SU-DHL-6 (cell line): ENCODE measurements around the gene TLE1.

Experiments used
- H2AFZ ChIP-seq: fragments of 200-600 bp; sonication (generic); 2 replicates; pipeline ENCODE4 v1.6.1; 2014; ENCODE audit warnings: low read depth, mild to moderate bottlenecking, moderate library complexity, mixed read lengths, antibody characterized with exemption, low read length; ENCODE audit not compliant: severe bottlenecking
- H3F3A ChIP-seq: fragments of 200-600 bp; shearing (Covaris generic); 2 replicates; pipeline ENCODE4 v1.6.0; 2016; ENCODE audit warnings: antibody characterized with exemption, mild to moderate bottlenecking; ENCODE audit not compliant: insufficient read depth
- H3K27ac ChIP-seq: fragments of 200-600 bp; sonication (generic); 2 replicates; pipeline ENCODE4 v1.5.1; 2016; ENCODE audit warnings: low read depth, mild to moderate bottlenecking, low read length, moderate library complexity, mixed read lengths
- H3K27me3 ChIP-seq: fragments of 200-600 bp; sonication (generic), shearing (Covaris generic); 2 replicates; pipeline ENCODE4 v1.6.0; 2014; ENCODE audit warnings: mild to moderate bottlenecking, low read length
- H3K36me3 ChIP-seq: fragments of 200-600 bp; sonication (generic); 2 replicates; pipeline ENCODE4 v1.6.1; 2014; ENCODE audit warnings: mild to moderate bottlenecking, low read length, mixed read lengths
- H3K4me2 ChIP-seq: fragments of 300-600, 200-600 bp; shearing (Covaris generic), sonication (generic); 2 replicates; pipeline ENCODE4 v1.6.0; 2014; ENCODE audit warnings: low read length, low read depth, mild to moderate bottlenecking; ENCODE audit not compliant: poor library complexity, severe bottlenecking
- H3K4me3 ChIP-seq: fragments of 200-600 bp; sonication (generic); 2 replicates; pipeline ENCODE4 v1.5.1; 2014; ENCODE audit warnings: antibody characterized with exemption, low read length, mild to moderate bottlenecking, mixed read lengths; ENCODE audit not compliant: insufficient read depth, poor library complexity, severe bottlenecking
- H3K79me2 ChIP-seq: fragments of 200-600 bp; sonication (generic); 2 replicates; pipeline ENCODE4 v1.6.1; 2014; ENCODE audit warnings: mild to moderate bottlenecking, low read length, moderate library complexity; ENCODE audit not compliant: insufficient read depth
- H3K9ac ChIP-seq: fragments of 200-600 bp; sonication (generic); 2 replicates; pipeline ENCODE4 v1.7.0; 2014; ENCODE audit warnings: mild to moderate bottlenecking, low read length
- H3K9me2 ChIP-seq: fragments of 200-600 bp; sonication (generic); replicated peaks from 2 replicates; pipeline ENCODE4 v1.6.1; 2014; ENCODE audit warnings: low read length; ENCODE audit not compliant: insufficient read depth
- H3K9me3 ChIP-seq: fragments of 200-600 bp; sonication (generic); 2 replicates; pipeline ENCODE4 v1.6.1; 2014; ENCODE audit warnings: low read length, mixed read lengths; ENCODE audit not compliant: insufficient read depth
- H4K20me1 ChIP-seq: fragments of 200-600 bp; sonication (generic); 2 replicates; pipeline ENCODE4 v1.6.1; 2014; ENCODE audit warnings: low read depth, mild to moderate bottlenecking, antibody characterized with exemption, low read length, moderate library complexity, mixed read lengths
- EZH2phosphoT487 ChIP-seq: fragments of 200-600 bp; sonication (generic), shearing (Covaris generic); conservative IDR thresholded peaks from 2 replicates; pipeline ENCODE4 v1.6.1; 2018; ENCODE audit warnings: mild to moderate bottlenecking, antibody characterized with exemption, low read length, moderate library complexity, mixed read lengths
- TF ChIP-seq, protein P1 (sequence below): fragments of 200-600 bp; sonication (generic); IDR thresholded peaks from one replicate; pipeline ENCODE4 v1.5.1; 2017; ENCODE audit warnings: antibody characterized with exemption, mild to moderate bottlenecking, low read length, moderate library complexity; ENCODE audit not compliant: insufficient read depth, poor library complexity, severe bottlenecking

TLE1 gene

DNA sequence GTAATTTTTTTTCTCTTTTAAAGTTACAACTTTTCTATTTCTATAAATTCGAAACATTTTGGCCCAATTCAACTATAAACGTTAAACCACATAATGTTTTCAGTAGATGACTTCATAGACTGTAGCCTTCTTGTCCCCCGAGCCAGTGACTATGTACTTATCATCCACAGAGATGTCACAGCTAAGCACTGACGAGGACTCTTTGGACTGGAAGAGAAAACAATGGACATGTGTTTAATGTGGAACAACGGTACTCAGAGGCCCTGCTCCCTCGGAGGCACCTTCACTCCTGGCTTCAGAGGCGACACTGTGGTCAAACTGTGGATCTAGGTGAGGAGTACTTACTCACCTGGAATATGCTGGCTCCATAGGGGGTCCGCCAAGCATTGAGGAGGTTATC, 105.2 kb downstream of the TLE1 start:
- Histone ChIP-seq H3K36me3 (no peaks in the 10 kb centered on the region), H3F3A (no peaks in the 10 kb centered on the region), H2AFZ (no peak overlapping the region), H3K27me3 (no peaks in the 10 kb centered on the region), H3K4me3 (no peak overlapping the region), H3K79me2 (no peaks in the 10 kb centered on the region), H4K20me1 (no peaks in the 10 kb centered on the region), H3K27ac (no peak overlapping the region), H3K4me2 (no peak overlapping the region), H3K9ac (no peak overlapping the region), H3K9me3 (no peaks in the 10 kb centered on the region), H3K9me2 (no peaks in the 10 kb centered on the region)
- TF ChIP-seq EZH2phosphoT487 = no peak
- TF ChIP-seq, protein P1, sequence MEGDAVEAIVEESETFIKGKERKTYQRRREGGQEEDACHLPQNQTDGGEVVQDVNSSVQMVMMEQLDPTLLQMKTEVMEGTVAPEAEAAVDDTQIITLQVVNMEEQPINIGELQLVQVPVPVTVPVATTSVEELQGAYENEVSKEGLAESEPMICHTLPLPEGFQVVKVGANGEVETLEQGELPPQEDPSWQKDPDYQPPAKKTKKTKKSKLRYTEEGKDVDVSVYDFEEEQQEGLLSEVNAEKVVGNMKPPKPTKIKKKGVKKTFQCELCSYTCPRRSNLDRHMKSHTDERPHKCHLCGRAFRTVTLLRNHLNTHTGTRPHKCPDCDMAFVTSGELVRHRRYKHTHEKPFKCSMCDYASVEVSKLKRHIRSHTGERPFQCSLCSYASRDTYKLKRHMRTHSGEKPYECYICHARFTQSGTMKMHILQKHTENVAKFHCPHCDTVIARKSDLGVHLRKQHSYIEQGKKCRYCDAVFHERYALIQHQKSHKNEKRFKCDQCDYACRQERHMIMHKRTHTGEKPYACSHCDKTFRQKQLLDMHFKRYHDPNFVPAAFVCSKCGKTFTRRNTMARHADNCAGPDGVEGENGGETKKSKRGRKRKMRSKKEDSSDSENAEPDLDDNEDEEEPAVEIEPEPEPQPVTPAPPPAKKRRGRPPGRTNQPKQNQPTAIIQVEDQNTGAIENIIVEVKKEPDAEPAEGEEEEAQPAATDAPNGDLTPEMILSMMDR = no peak

DNA sequence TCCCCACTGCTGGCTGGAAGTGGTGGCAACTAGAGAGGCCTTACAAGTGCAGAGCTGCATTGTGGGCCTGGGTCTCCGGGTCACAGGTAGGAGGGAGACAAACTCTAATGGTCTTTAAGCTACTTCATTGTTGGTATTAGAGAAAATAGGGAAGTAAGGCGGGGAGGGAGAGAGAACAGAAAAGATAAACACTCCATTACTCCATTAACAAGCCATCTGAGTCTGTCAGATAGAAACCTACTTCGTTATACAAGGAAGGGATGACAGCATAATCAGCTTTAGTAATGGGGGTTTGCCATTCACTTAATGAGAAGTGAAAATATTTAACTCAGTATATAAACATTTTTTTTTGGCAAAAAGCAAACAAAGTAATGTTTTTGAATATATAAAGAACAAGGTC, 107.4 kb downstream of the TLE1 start:
- H3K79me2 ChIP-seq = no peaks in the 10 kb centered on the region
- H3F3A ChIP-seq = no peaks in the 10 kb centered on the region
- no peak overlapping the region for H3K9ac ChIP-seq
- no peak overlapping the region for H2AFZ ChIP-seq
- no peaks in the 10 kb centered on the region for H4K20me1 ChIP-seq
- H3K36me3 ChIP-seq = no peaks in the 10 kb centered on the region
- no peaks in the 10 kb centered on the region for H3K27me3 ChIP-seq
- no peaks in the 10 kb centered on the region for H3K9me2 ChIP-seq
- no peaks in the 10 kb centered on the region for H3K9me3 ChIP-seq
- H3K4me3 ChIP-seq = no peak overlapping the region
- no peak overlapping the region for H3K4me2 ChIP-seq
- TF ChIP-seq EZH2phosphoT487 = no peak
- TF ChIP-seq, protein P1 = no peak
- H3K27ac ChIP-seq = no peak overlapping the region

DNA sequence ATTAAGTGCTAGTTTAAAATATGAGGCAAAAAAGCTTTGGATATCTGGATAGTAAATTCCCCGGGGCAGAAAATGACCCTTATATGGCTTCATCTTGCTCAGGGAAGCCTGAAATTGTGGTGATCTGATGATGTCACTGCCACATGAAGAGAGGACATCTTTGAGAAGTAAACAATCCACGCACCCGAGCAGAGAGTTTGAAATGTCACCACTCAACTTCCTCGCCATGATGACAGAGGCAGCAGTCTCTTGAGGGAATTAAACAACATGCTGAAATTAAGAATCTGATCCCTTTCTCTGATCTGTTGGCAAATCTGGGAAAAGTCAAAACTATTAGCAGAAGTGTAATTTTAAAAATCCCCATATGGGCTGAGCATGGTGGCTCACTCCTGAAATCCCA, 110.0 kb downstream of the TLE1 start:
- TF ChIP-seq, protein P1 = no peak
- TF ChIP-seq EZH2phosphoT487 = no peak
- no peaks in the 10 kb centered on the region for H3K9me2 ChIP-seq
- H3K36me3 ChIP-seq = no peaks in the 10 kb centered on the region
- no peak overlapping the region for H3K4me3 ChIP-seq
- no peaks in the 10 kb centered on the region for H3K9me3 ChIP-seq
- H3K27ac ChIP-seq = no peak overlapping the region
- no peaks in the 10 kb centered on the region for H3K27me3 ChIP-seq
- no peak overlapping the region for H2AFZ ChIP-seq
- no peak overlapping the region for H3K4me2 ChIP-seq
- H3K79me2 ChIP-seq = no peaks in the 10 kb centered on the region
- H3K9ac ChIP-seq = no peak overlapping the region
- H3F3A ChIP-seq = no peaks in the 10 kb centered on the region
- H4K20me1 ChIP-seq = no peaks in the 10 kb centered on the region
